Upper lobe of right lung (tissue), 1 donor: ENCODE data around the gene PPARA. TPM values are rescaled to one million over a fixed set of nuclear protein-coding genes. Genes with fewer than 3 reads are reported as not detected.

ENCODE experiments used
- ATAC-seq: fragments of 200-7000 bp; cut with Tn5 transposase; one replicate; pipeline ENCODE4 v1.9.1; 2020; ENCODE audit warnings: mild to moderate bottlenecking, moderate library complexity
- DNase-seq: peaks from one replicate; pipeline ENCODE4 v3.0.0-alpha.2; 2020
- H3K27ac ChIP-seq: fragments of 200-600 bp; one replicate; pipeline ENCODE4 v1.8.0; 2022
- H3K27me3 ChIP-seq: fragments of 200-600 bp; one replicate; pipeline ENCODE4 v1.8.0; 2022; ENCODE audit warnings: mild to moderate bottlenecking
- H3K36me3 ChIP-seq: fragments of 200-600 bp; one replicate; pipeline ENCODE4 v1.8.0; 2022
- H3K4me1 ChIP-seq: fragments of 200-600 bp; one replicate; pipeline ENCODE4 v1.8.0; 2022
- H3K4me3 ChIP-seq: fragments of 200-600 bp; one replicate; pipeline ENCODE4 v1.8.0; 2022; ENCODE audit warnings: mild to moderate bottlenecking
- H3K9me3 ChIP-seq: fragments of 200-600 bp; one replicate; pipeline ENCODE4 v1.8.0; 2022
- CTCF ChIP-seq: fragments of 200-600 bp; IDR thresholded peaks from one replicate; pipeline ENCODE4 v1.8.0; 2022; ENCODE audit warnings: antibody characterized with exemption
- intact Hi-C: fragments of 100-400 bp; cut with DNase I; formaldehyde crosslinking; loops from one replicate; pipeline ENCODE4 v1.11.0; 2022
- total RNA-seq: library from RNA; stranded (reverse); fragmentation: NEBNext Ultra II Directional; extraction: Animal tissue kit (Norgen Biotek cat#: 25700); gene quantifications from one replicate; pipeline ENCODE4 v1.2.1, GENCODE V29; 2021
- donor health status: DM: no; HTN: yes; CAD: no; lungs with severe emphysema.

The PPARA gene
- total RNA-seq, 1 donor from 2014 or later, result 18.4 TPM

GRCh38 chr22:46230262-46230901 lies 80.1 kb downstream of the PPARA start:
- Histone ChIP-seq H3K27ac (no peak overlapping the region), H3K4me1 (no peaks in the 10 kb centered on the region), H3K4me3 (no peak overlapping the region), H3K27me3 (no peaks in the 10 kb centered on the region), H3K36me3 (peaks cover 18% of the 10 kb centered on the region), H3K9me3 (no peaks in the 10 kb centered on the region)
- DNase-seq (no peak), ATAC-seq (no peak)
- no peak for TF ChIP-seq CTCF
- intact Hi-C loops, result no loop called here

- Histone ChIP-seq H3K27ac (no peak overlapping the region), H3K36me3 (peaks cover 39% of the 10 kb centered on the region), H3K27me3 (no peaks in the 10 kb centered on the region), H3K4me1 (no peaks in the 10 kb centered on the region), H3K4me3 (no peak overlapping the region), H3K9me3 (no peaks in the 10 kb centered on the region)
- intact Hi-C loops, result no loop called here
- no peak for TF ChIP-seq CTCF
- DNase-seq (no peak), ATAC-seq (peak; percentile 73)
These were observed 82.9 kb downstream of the PPARA start for GRCh38 chr22:46233231-46233630.

GRCh38 chr22:46234969-46235368 lies 84.6 kb downstream of the PPARA start:
- DNase-seq (no peak), ATAC-seq (no peak)
- no peaks in the 10 kb centered on the region for H3K9me3 ChIP-seq
- H3K4me1 ChIP-seq, result no peaks in the 10 kb centered on the region
- no peak overlapping the region for H3K27ac ChIP-seq
- H3K4me3 ChIP-seq, result no peak overlapping the region
- intact Hi-C loops, result no loop called here
- no peak for TF ChIP-seq CTCF
- peaks cover 48% of the 10 kb centered on the region for H3K36me3 ChIP-seq
- H3K27me3 ChIP-seq, result no peaks in the 10 kb centered on the region

GRCh38 chr22:46237453-46238124 lies 87.3 kb downstream of the PPARA start:
- intact Hi-C loops, result no loop called here
- H3K4me1 ChIP-seq, result no peaks in the 10 kb centered on the region
- H3K36me3 ChIP-seq, result peaks cover 36% of the 10 kb centered on the region
- no peak overlapping the region for H3K4me3 ChIP-seq
- no peak for TF ChIP-seq CTCF
- DNase-seq, result no peak
- no peaks in the 10 kb centered on the region for H3K9me3 ChIP-seq
- no peak overlapping the region for H3K27ac ChIP-seq
- no peaks in the 10 kb centered on the region for H3K27me3 ChIP-seq
- no peak for ATAC-seq

- Histone ChIP-seq H3K9me3 (no peaks in the 10 kb centered on the region), H3K27me3 (no peaks in the 10 kb centered on the region), H3K4me3 (no peak overlapping the region), H3K27ac (no peak overlapping the region), H3K36me3 (peaks cover 34% of the 10 kb centered on the region), H3K4me1 (no peaks in the 10 kb centered on the region)
- intact Hi-C loops, result no loop called here
- no peak for TF ChIP-seq CTCF
- ATAC-seq (no peak), DNase-seq (no peak)
These were observed 88.2 kb downstream of the PPARA start for GRCh38 chr22:46238541-46238940.
